ENCODE results near the gene NT5DC1. TPM values are rescaled to one million over a fixed set of nuclear protein-coding genes. Genes with fewer than 3 reads are reported as not detected.

NT5DC1 gene
- total RNA-seq, 6 experiments from 2014 or later: 24.8 to 35.3 (median 31.9) TPM

GRCh38 chr6:116291701-116292396 lies 191.2 kb downstream of the NT5DC1 start:
- no peak for TF ChIP-seq CTCF (IDR thresholded peaks at IDR 0.05)
- no peaks in the 10 kb centered on the region for H3K36me3 Mint-ChIP-seq (ENCODE audit: low read depth)
- DNase-seq: no peak
- H3K4me1 Mint-ChIP-seq (ENCODE audit: low read depth): no peaks in the 10 kb centered on the region
- H3K9me3 Mint-ChIP-seq: no peaks in the 10 kb centered on the region
- no peak overlapping the region for H3K27ac Mint-ChIP-seq
- no peaks in the 10 kb centered on the region for H3K27me3 Mint-ChIP-seq (ENCODE audit: insufficient read depth)
- H3K4me3 Mint-ChIP-seq: no peak overlapping the region

GRCh38 chr6:116292553-116292952 lies 191.9 kb downstream of the NT5DC1 start:
- TF ChIP-seq CTCF (IDR thresholded peaks at IDR 0.05): no peak
- Mint-ChIP-seq H3K9me3 (no peaks in the 10 kb centered on the region), H3K4me3 (no peak overlapping the region), H3K4me1 (ENCODE audit: low read depth) (no peaks in the 10 kb centered on the region), H3K36me3 (ENCODE audit: low read depth) (0 out of 2 replicates have a peak, but pooled peaks cover 4% of the 10 kb centered on the region), H3K27me3 (ENCODE audit: insufficient read depth) (no peaks in the 10 kb centered on the region), H3K27ac (no peak overlapping the region)
- no peak for DNase-seq

GRCh38 chr6:116298273-116298672 lies 197.6 kb downstream of the NT5DC1 start:
- H3K4me1 Mint-ChIP-seq (ENCODE audit: low read depth): 0 out of 2 replicates have a peak, but pooled peaks cover 5% of the 10 kb centered on the region
- H3K36me3 Mint-ChIP-seq (ENCODE audit: low read depth): peaks cover 6% of the 10 kb centered on the region; the same call in 1 of the 2 replicates
- no peak overlapping the region for H3K27ac Mint-ChIP-seq
- DNase-seq: no peak
- no peaks in the 10 kb centered on the region for H3K27me3 Mint-ChIP-seq (ENCODE audit: insufficient read depth)
- peaks cover 5% of the 10 kb centered on the region for H3K9me3 Mint-ChIP-seq
- no peak for TF ChIP-seq CTCF (IDR thresholded peaks at IDR 0.05)
- H3K4me3 Mint-ChIP-seq: no peak overlapping the region

GRCh38 chr6:116298973-116299372 lies 198.3 kb downstream of the NT5DC1 start:
- Mint-ChIP-seq H3K36me3 (ENCODE audit: low read depth) (peaks cover 6% of the 10 kb centered on the region; the same call in 1 of the 2 replicates), H3K27me3 (ENCODE audit: insufficient read depth) (no peaks in the 10 kb centered on the region), H3K9me3 (peaks cover 5% of the 10 kb centered on the region), H3K4me3 (no peak overlapping the region), H3K27ac (no peak overlapping the region), H3K4me1 (ENCODE audit: low read depth) (0 out of 2 replicates have a peak, but pooled peaks cover 5% of the 10 kb centered on the region)
- TF ChIP-seq CTCF (IDR thresholded peaks at IDR 0.05): no peak
- DNase-seq: no peak

Other genes starting within 250 kb of the NT5DC1 start
- under 1 TPM in 5 of 6 experiments, not detected in 1; 0.02 to 0.03 (median 0.02) TPM for gene FRK, start 40.0 kb upstream of the NT5DC1 start, total RNA-seq (2021; fragmentation: NEBNext Ultra II Directional; extraction: Animal tissue kit (Norgen Biotek cat#: 25700))
- 1 to 10 TPM in 5 of 6 experiments, under 1 TPM in 1; 0.91 to 3.3 (median 1.9) TPM for gene COL10A1, start 25.3 kb downstream of the NT5DC1 start, total RNA-seq (2021; fragmentation: NEBNext Ultra II Directional; extraction: Animal tissue kit (Norgen Biotek cat#: 25700))
- gene TSPYL4, start 153.2 kb downstream of the NT5DC1 start, total RNA-seq (2021; fragmentation: NEBNext Ultra II Directional; extraction: Animal tissue kit (Norgen Biotek cat#: 25700)): 10 to 100 TPM; 40.8 to 52.5 (median 45.9) TPM
- gene TSPYL1, start 179.1 kb downstream of the NT5DC1 start, total RNA-seq (2021; fragmentation: NEBNext Ultra II Directional; extraction: Animal tissue kit (Norgen Biotek cat#: 25700)): 100 to 1,000 TPM; 106 to 132 (median 114) TPM